SK-N-SH treated with all-trans-retinoic acid at 6 μM for 48 hours (cell line): ENCODE results near the gene SLCO1B1.
"Not testable (repeated sequence)": the region's sequence is repeated elsewhere in the genome, so short reads cannot be mapped to it uniquely, and the experiment has no call there.

Experiments used
- ATAC-seq: fragments of 200-7000 bp; cut with Tn5 transposase; 3 replicates; pipeline ENCODE4 v1.9.1; 2020; ENCODE audit warnings: mild to moderate bottlenecking, moderate library complexity
- ARNTL ChIP-seq: fragments of 450-650 bp; formaldehyde crosslinking; IDR thresholded peaks from 2 replicates; pipeline ENCODE4 v1.5.0; 2020; ENCODE audit warnings: low read depth, mild to moderate bottlenecking, moderate library complexity, borderline replicate concordance
- BACH2 ChIP-seq: fragments of 250-450 bp; sonication (Bioruptor Pico); IDR thresholded peaks from 2 replicates; pipeline ENCODE4 v1.9.0; 2021; ENCODE audit warnings: mild to moderate bottlenecking, borderline replicate concordance
- CREB5 ChIP-seq: fragments of 250-450 bp; sonication (Bioruptor Pico); IDR thresholded peaks from 2 replicates; pipeline ENCODE4 v1.5.1; 2020; ENCODE audit warnings: low read depth, mild to moderate bottlenecking, moderate library complexity
- CSDC2 ChIP-seq: fragments of 250-450 bp; sonication (Bioruptor Pico); IDR thresholded peaks from 2 replicates; pipeline ENCODE4 v1.5.0; 2020; ENCODE audit warnings: mild to moderate bottlenecking, moderate library complexity
- CSRNP3 ChIP-seq: fragments of 250-450 bp; sonication (Bioruptor Pico); IDR thresholded peaks from 2 replicates; pipeline ENCODE4 v1.5.1; 2021; ENCODE audit warnings: mild to moderate bottlenecking, moderate library complexity
- ESRRG ChIP-seq: fragments of 250-450 bp; sonication (Bioruptor Pico); IDR thresholded peaks from 2 replicates; pipeline ENCODE4 v1.6.1; 2021; ENCODE audit warnings: mild to moderate bottlenecking
- GLIS3 ChIP-seq: fragments of 250-450 bp; sonication (Bioruptor Pico); IDR thresholded peaks from 2 replicates; pipeline ENCODE4 v1.5.0; 2020; ENCODE audit warnings: mild to moderate bottlenecking, moderate library complexity
- OSR1 ChIP-seq: fragments of 250-450 bp; sonication (Bioruptor Pico); IDR thresholded peaks from 2 replicates; pipeline ENCODE4 v1.8.0; 2022; ENCODE audit warnings: moderate library complexity, mild to moderate bottlenecking, inconsistent platforms
- PATZ1 ChIP-seq: fragments of 250-450 bp; sonication (Bioruptor Pico); IDR thresholded peaks from 2 replicates; pipeline ENCODE4 v1.8.0; 2020; ENCODE audit warnings: mild to moderate bottlenecking, moderate library complexity, borderline replicate concordance
- PPARA ChIP-seq: fragments of 250-450 bp; sonication (Bioruptor Pico); IDR thresholded peaks from 2 replicates; pipeline ENCODE4 v1.5.0; 2020; ENCODE audit warnings: mild to moderate bottlenecking, borderline replicate concordance
- RARB ChIP-seq: fragments of 250-450 bp; sonication (Bioruptor Pico); IDR thresholded peaks from 2 replicates; pipeline ENCODE4 v1.8.0; 2021; ENCODE audit warnings: mild to moderate bottlenecking, moderate library complexity
- SNAI2 ChIP-seq: fragments of 250-450 bp; sonication (Bioruptor Pico); IDR thresholded peaks from 2 replicates; pipeline ENCODE4 v1.5.0; 2020; ENCODE audit warnings: mild to moderate bottlenecking, moderate library complexity
- TCF4 ChIP-seq: fragments of 250-450 bp; sonication (Bioruptor Pico); IDR thresholded peaks from 2 replicates; pipeline ENCODE4 v1.8.0; 2021; ENCODE audit warnings: mild to moderate bottlenecking, moderate library complexity, borderline replicate concordance
- TSHZ2 ChIP-seq: fragments of 250-450 bp; sonication (Bioruptor Pico); IDR thresholded peaks from 2 replicates; pipeline ENCODE4 v1.5.0; 2020; ENCODE audit warnings: mild to moderate bottlenecking, moderate library complexity
- ZC3H10 ChIP-seq: fragments of 250-450 bp; sonication (Bioruptor Pico); IDR thresholded peaks from 2 replicates; pipeline ENCODE4 v1.5.1; 2021; ENCODE audit warnings: mild to moderate bottlenecking, moderate library complexity
- ZFP3 ChIP-seq: fragments of 250-450 bp; sonication (Bioruptor Pico); IDR thresholded peaks from 2 replicates; pipeline ENCODE4 v1.5.0; 2020; ENCODE audit warnings: mild to moderate bottlenecking, moderate library complexity
- ZFP30 ChIP-seq: fragments of 450-650 bp; formaldehyde crosslinking; IDR thresholded peaks from 2 replicates; pipeline ENCODE4 v1.5.0; 2022; ENCODE audit warnings: mild to moderate bottlenecking, moderate library complexity
- ZNF565 ChIP-seq: fragments of 450-650 bp; formaldehyde crosslinking; conservative IDR thresholded peaks from 2 replicates; pipeline ENCODE4 v1.5.0; 2020; ENCODE audit warnings: low read depth, mild to moderate bottlenecking, moderate library complexity
- ZNF70 ChIP-seq: fragments of 450-650 bp; formaldehyde crosslinking; IDR thresholded peaks from 2 replicates; pipeline ENCODE4 v1.5.0; 2020; ENCODE audit warnings: mild to moderate bottlenecking, moderate library complexity
- ZNF8 ChIP-seq: fragments of 450-650 bp; formaldehyde crosslinking; IDR thresholded peaks from 2 replicates; pipeline ENCODE4 v1.5.0; 2020; ENCODE audit warnings: mild to moderate bottlenecking, moderate library complexity

The SLCO1B1 gene

GRCh38 chr12:21138016-21138415 lies 7.0 kb downstream of the SLCO1B1 start:
- ATAC-seq, result no peak
- no peak for TF ChIP-seq ESRRG
- no peak for TF ChIP-seq OSR1 (CRISPR knock-in tag)
- no peak for TF ChIP-seq GLIS3
- no peak for TF ChIP-seq CSRNP3 (CRISPR knock-in tag)
- TF ChIP-seq TSHZ2, result no peak
- TF ChIP-seq PPARA, result no peak
- TF ChIP-seq TCF4, result no peak
- TF ChIP-seq RARB (CRISPR knock-in tag), result no peak
- no peak for TF ChIP-seq ARNTL
- no peak for TF ChIP-seq SNAI2 (CRISPR knock-in tag)
- no peak for TF ChIP-seq PATZ1
- TF ChIP-seq ZNF8, result no peak
- no peak for TF ChIP-seq CSDC2 (CRISPR knock-in tag)
- TF ChIP-seq BACH2 (CRISPR knock-in tag), result no peak
- TF ChIP-seq ZFP30 (CRISPR knock-in tag), result no peak
- no peak for TF ChIP-seq ZC3H10 (CRISPR knock-in tag)
- no peak for TF ChIP-seq ZNF565 (CRISPR knock-in tag)
- no peak for TF ChIP-seq ZNF70 (CRISPR knock-in tag)

- no peak for ATAC-seq
- TF ChIP-seq CSRNP3 (CRISPR knock-in tag), result no peak
- no peak for TF ChIP-seq PATZ1
- no peak for TF ChIP-seq GLIS3
- TF ChIP-seq OSR1 (CRISPR knock-in tag), result no peak
- no peak for TF ChIP-seq BACH2 (CRISPR knock-in tag)
- no peak for TF ChIP-seq CREB5 (CRISPR knock-in tag)
- TF ChIP-seq TSHZ2, result no peak
- TF ChIP-seq ZFP3 (CRISPR knock-in tag), result no peak
- TF ChIP-seq ZFP30 (CRISPR knock-in tag), result no peak
- TF ChIP-seq PPARA, result no peak
- TF ChIP-seq SNAI2 (CRISPR knock-in tag), result no peak
Measured at GRCh38 chr12:21144309-21144708, 13.3 kb downstream of the SLCO1B1 start.

GRCh38 chr12:21149861-21150260 lies 18.9 kb downstream of the SLCO1B1 start:
- not testable (repeated sequence) for ATAC-seq
